ENCODE results near the gene TMEM223.
"Not testable (repeated sequence)": the region's sequence is repeated elsewhere in the genome, so short reads cannot be mapped to it uniquely, and the experiment has no call there.

Gene TMEM223

GRCh38 chr11:62830904-62831519 lies 39.2 kb upstream of the TMEM223 start:
- TF ChIP-seq EZH2 (optimal IDR thresholded peaks at IDR 0.05; ENCODE audit: low read depth, low read length) (no peak), CTCF (IDR thresholded peaks at IDR 0.05; ENCODE audit: low read length) (no peak), EZH2phosphoT487 (IDR thresholded peaks at IDR 0.05; ENCODE audit: low read length) (no peak)
- H3K4me2 ChIP-seq (ENCODE audit: low read depth, low read length) = peak overlapping the region; percentile 82
- no peaks in the 10 kb centered on the region; the same call in 1 of the 2 replicates for H3K36me3 ChIP-seq (replicated peaks; ENCODE audit: insufficient read depth, low read length)
- peaks cover 78% of the 10 kb centered on the region for H3K79me2 ChIP-seq (ENCODE audit: low read length)
- H3K9me2 ChIP-seq (replicated peaks; ENCODE audit: insufficient read depth, low read length) = no peaks in the 10 kb centered on the region
- H2AFZ ChIP-seq (ENCODE audit: low read length) = peak overlapping the region; percentile 59
- peak overlapping the region; percentile 97 for H3K9ac ChIP-seq (ENCODE audit: low read length)
- H3K4me1 ChIP-seq (ENCODE audit: low read length) = peaks cover 13% of the 10 kb centered on the region
- peaks cover 19% of the 10 kb centered on the region for H3F3A ChIP-seq (ENCODE audit: insufficient read depth, low read length)
- H3K4me3 ChIP-seq (ENCODE audit: low read length) = peak overlapping the region; percentile 91
- no peaks in the 10 kb centered on the region for H3K27me3 ChIP-seq (replicated peaks; ENCODE audit: insufficient read depth, low read length)
- DNase-seq = no peak
- H3K27ac ChIP-seq (ENCODE audit: low read length) = peak overlapping the region; percentile 85; the same call in 1 of the 2 replicates
- no peaks in the 10 kb centered on the region for H4K20me1 ChIP-seq (ENCODE audit: insufficient read depth, low read length)
- no peaks in the 10 kb centered on the region for H3K9me3 ChIP-seq (replicated peaks; ENCODE audit: insufficient read depth, low read length)

- not testable (repeated sequence) for H3K27ac ChIP-seq (ENCODE audit: low read length); H3K4me1 ChIP-seq (ENCODE audit: low read length); H3K9me3 ChIP-seq (replicated peaks; ENCODE audit: insufficient read depth, low read length); DNase-seq; H3K4me2 ChIP-seq (ENCODE audit: low read depth, low read length); H3K9me2 ChIP-seq (replicated peaks; ENCODE audit: insufficient read depth, low read length); H3F3A ChIP-seq (ENCODE audit: insufficient read depth, low read length); H3K36me3 ChIP-seq (replicated peaks; ENCODE audit: insufficient read depth, low read length); H2AFZ ChIP-seq (ENCODE audit: low read length); H3K4me3 ChIP-seq (ENCODE audit: low read length); H3K27me3 ChIP-seq (replicated peaks; ENCODE audit: insufficient read depth, low read length); H3K9ac ChIP-seq (ENCODE audit: low read length); H4K20me1 ChIP-seq (ENCODE audit: insufficient read depth, low read length)
- peaks cover 55% of the 10 kb centered on the region for H3K79me2 ChIP-seq (ENCODE audit: low read length)
These were observed 36.3 kb upstream of the TMEM223 start for GRCh38 chr11:62828130-62828529.

- Histone ChIP-seq H4K20me1 (ENCODE audit: insufficient read depth, low read length) (no peaks in the 10 kb centered on the region), H3K4me2 (ENCODE audit: low read depth, low read length) (no peak overlapping the region), H3K4me3 (ENCODE audit: low read length) (no peak overlapping the region), H3K27me3 (replicated peaks; ENCODE audit: insufficient read depth, low read length) (no peaks in the 10 kb centered on the region), H3K4me1 (ENCODE audit: low read length) (no peaks in the 10 kb centered on the region), H3K79me2 (ENCODE audit: low read length) (peaks cover 18% of the 10 kb centered on the region), H3K9me2 (replicated peaks; ENCODE audit: insufficient read depth, low read length) (no peaks in the 10 kb centered on the region), H3F3A (ENCODE audit: insufficient read depth, low read length) (no peaks in the 10 kb centered on the region), H3K36me3 (replicated peaks; ENCODE audit: insufficient read depth, low read length) (peaks cover 4% of the 10 kb centered on the region; the same call in 1 of the 2 replicates), H3K9me3 (replicated peaks; ENCODE audit: insufficient read depth, low read length) (no peaks in the 10 kb centered on the region), H2AFZ (ENCODE audit: low read length) (no peak overlapping the region), H3K27ac (ENCODE audit: low read length) (no peak overlapping the region), H3K9ac (ENCODE audit: low read length) (no peak overlapping the region)
- no peak for DNase-seq
- TF ChIP-seq EZH2phosphoT487 (IDR thresholded peaks at IDR 0.05; ENCODE audit: low read length) = no peak
- TF ChIP-seq CTCF (IDR thresholded peaks at IDR 0.05; ENCODE audit: low read length) = no peak
- no peak for TF ChIP-seq EZH2 (optimal IDR thresholded peaks at IDR 0.05; ENCODE audit: low read depth, low read length)
These were observed 31.9 kb upstream of the TMEM223 start for GRCh38 chr11:62823677-62824076.

- H3K27me3 ChIP-seq (replicated peaks; ENCODE audit: insufficient read depth, low read length) = no peaks in the 10 kb centered on the region
- peaks cover 3% of the 10 kb centered on the region; the same call in 1 of the 2 replicates for H3F3A ChIP-seq (ENCODE audit: insufficient read depth, low read length)
- no peaks in the 10 kb centered on the region for H3K4me1 ChIP-seq (ENCODE audit: low read length)
- H3K79me2 ChIP-seq (ENCODE audit: low read length) = no peaks in the 10 kb centered on the region
- TF ChIP-seq CTCF (IDR thresholded peaks at IDR 0.05; ENCODE audit: low read length) (no peak), EZH2 (optimal IDR thresholded peaks at IDR 0.05; ENCODE audit: low read depth, low read length) (no peak), EZH2phosphoT487 (IDR thresholded peaks at IDR 0.05; ENCODE audit: low read length) (no peak)
- H2AFZ ChIP-seq (ENCODE audit: low read length) = no peak overlapping the region
- no peaks in the 10 kb centered on the region for H4K20me1 ChIP-seq (ENCODE audit: insufficient read depth, low read length)
- H3K27ac ChIP-seq (ENCODE audit: low read length) = no peak overlapping the region
- H3K9me3 ChIP-seq (replicated peaks; ENCODE audit: insufficient read depth, low read length) = no peaks in the 10 kb centered on the region
- no peak for DNase-seq
- H3K9me2 ChIP-seq (replicated peaks; ENCODE audit: insufficient read depth, low read length) = no peaks in the 10 kb centered on the region
- 0 out of 2 replicates have a peak, but pooled peaks cover 4% of the 10 kb centered on the region for H3K36me3 ChIP-seq (replicated peaks; ENCODE audit: insufficient read depth, low read length)
- no peak overlapping the region for H3K4me3 ChIP-seq (ENCODE audit: low read length)
- no peak overlapping the region for H3K9ac ChIP-seq (ENCODE audit: low read length)
- H3K4me2 ChIP-seq (ENCODE audit: low read depth, low read length) = no peak overlapping the region
These were observed 25.3 kb upstream of the TMEM223 start for GRCh38 chr11:62817129-62817528.
